Measurements from ENCODE around the gene SFTPD. TPM values are rescaled to one million over a fixed set of nuclear protein-coding genes. Genes with fewer than 3 reads are reported as not detected.

SFTPD gene
- total and polyA plus RNA-seq, 2 of the 8 experiments (the other 6 are each of a cell fraction or from before 2014, with no cell fraction given) = 0.21 to 0.54 TPM

- TF ChIP-seq CHD7 (IDR thresholded peaks at IDR 0.05; ENCODE audit: insufficient replicate concordance, low read length) = no peak
- no peak for TF ChIP-seq RNF2 (IDR thresholded peaks at IDR 0.05; ENCODE audit: borderline replicate concordance, low read depth, low read length, missing control alignments, poor library complexity, severe bottlenecking)
- no peak for TF ChIP-seq GABPA (IDR thresholded peaks at IDR 0.05; ENCODE audit: borderline replicate concordance, insufficient read depth, low read length)
- TF ChIP-seq CTCF (IDR thresholded peaks at IDR 0.05; ENCODE audit: control extremely low read depth in 1 of 3, insufficient read depth in 1 of 3, low read depth in 1 of 3, low read length in 3 of 3) = no peak
- no peak for TF ChIP-seq ATF3 (IDR thresholded peaks at IDR 0.05; ENCODE audit: insufficient read depth, low read depth, low read length)
- TF ChIP-seq JUN (IDR thresholded peaks at IDR 0.05; ENCODE audit: low read depth, low read length) = no peak
- no peak for TF ChIP-seq EZH2 (IDR thresholded peaks at IDR 0.05; ENCODE audit: low read depth, low read length, severe bottlenecking)
- TF ChIP-seq POLR2A (IDR thresholded peaks at IDR 0.05; ENCODE audit: control extremely low read depth in 1 of 2, low read depth in 2 of 2, low read length in 2 of 2) = no peak
These were observed 58.4 kb downstream of the SFTPD start (continued) for GRCh38 chr10:79890469-79890868.
